Stimulated activated memory B cell treated with anti-CD40 and anti-IgM and Interleukin-4, amounts not matched to agents 10 μg/mL and 1 μg/mL and 100 μg/mL, for 72 hours (primary cell): Measurements from ENCODE around the gene HSD17B1.
A peak's percentile ranks its signal among the peaks of the same experiment; 100 is the strongest.
"Not testable (repeated sequence)": the region's sequence is repeated elsewhere in the genome, so short reads cannot be mapped to it uniquely, and the experiment has no call there.

Source experiments
- ATAC-seq: fragments of 150-1000 bp; cut with Tn5 transposase; 2 replicates; pipeline ENCODE4 v1.10.0; 2021
- H3K27ac Mint-ChIP-seq: one replicate; pipeline ENCODE4 v1.8.0; 2022; ENCODE audit warnings: mild to moderate bottlenecking, mixed read lengths
- H3K27me3 Mint-ChIP-seq: one replicate; pipeline ENCODE4 v1.8.0; 2022; ENCODE audit warnings: mixed read lengths
- H3K36me3 Mint-ChIP-seq: one replicate; pipeline ENCODE4 v1.8.0; 2022; ENCODE audit warnings: mixed read lengths
- H3K4me1 Mint-ChIP-seq: one replicate; pipeline ENCODE4 v1.8.0; 2022; ENCODE audit warnings: mixed read lengths
- H3K4me3 Mint-ChIP-seq: one replicate; pipeline ENCODE4 v1.8.0; 2022; ENCODE audit warnings: mild to moderate bottlenecking, moderate library complexity, mixed read lengths
- H3K9me3 Mint-ChIP-seq: one replicate; pipeline ENCODE4 v1.8.0; 2022; ENCODE audit warnings: mixed read lengths

HSD17B1 gene, protein sequence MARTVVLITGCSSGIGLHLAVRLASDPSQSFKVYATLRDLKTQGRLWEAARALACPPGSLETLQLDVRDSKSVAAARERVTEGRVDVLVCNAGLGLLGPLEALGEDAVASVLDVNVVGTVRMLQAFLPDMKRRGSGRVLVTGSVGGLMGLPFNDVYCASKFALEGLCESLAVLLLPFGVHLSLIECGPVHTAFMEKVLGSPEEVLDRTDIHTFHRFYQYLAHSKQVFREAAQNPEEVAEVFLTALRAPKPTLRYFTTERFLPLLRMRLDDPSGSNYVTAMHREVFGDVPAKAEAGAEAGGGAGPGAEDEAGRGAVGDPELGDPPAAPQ

GRCh38 chr17:42552736-42553135 is at the start of gene HSD17B1:
Gene HSD17B1, plus strand, starts transcription at chr17:42552923. Its CDS starts 11 bp downstream, at chr17:42552934.
- not testable (repeated sequence) for H3K36me3 Mint-ChIP-seq, ATAC-seq, H3K9me3 Mint-ChIP-seq, H3K27me3 Mint-ChIP-seq
- Mint-ChIP-seq H3K4me3 (peak within 1 kb of the TSS; percentile 99), H3K27ac (peak within 1 kb of the TSS; percentile 98), H3K4me1 (peaks cover 54% of the 10 kb centered on the region)

DNA sequence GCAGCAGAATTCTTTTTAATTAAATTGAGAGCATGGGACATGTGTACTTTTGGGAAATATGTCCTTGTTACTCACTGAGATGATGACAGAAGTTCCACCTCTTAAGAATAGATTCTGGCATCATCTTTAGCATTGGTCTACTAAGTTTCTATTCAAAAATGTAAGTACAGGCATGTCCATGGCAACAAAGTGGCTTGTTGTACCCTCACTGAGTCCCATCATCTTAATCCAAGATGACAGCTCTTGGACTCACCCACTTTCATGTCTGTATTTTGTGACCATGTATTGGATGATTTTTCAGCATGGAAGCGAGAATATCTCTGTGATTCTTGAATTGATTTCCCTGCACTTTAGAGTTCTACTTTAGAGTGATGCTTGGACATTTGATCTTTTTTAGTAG is 49.8 kb upstream of the HSD17B1 start:
- Mint-ChIP-seq H3K4me3 (no peak overlapping the region), H3K9me3 (no peaks in the 10 kb centered on the region), H3K36me3 (peaks cover 60% of the 10 kb centered on the region), H3K4me1 (peaks cover 6% of the 10 kb centered on the region), H3K27me3 (no peaks in the 10 kb centered on the region), H3K27ac (no peak overlapping the region)
- ATAC-seq: no peak

- Mint-ChIP-seq H3K4me3 (no peak overlapping the region), H3K27me3 (no peaks in the 10 kb centered on the region), H3K4me1 (peaks cover 40% of the 10 kb centered on the region), H3K27ac (no peak overlapping the region), H3K9me3 (no peaks in the 10 kb centered on the region), H3K36me3 (peaks cover 83% of the 10 kb centered on the region)
- no peak for ATAC-seq
These were observed 45.1 kb upstream of the HSD17B1 start for GRCh38 chr17:42507671-42508070.

GRCh38 chr17:42508426-42509165 is 44.1 kb upstream of the HSD17B1 start:
- Mint-ChIP-seq H3K9me3 (no peaks in the 10 kb centered on the region), H3K4me3 (no peak overlapping the region), H3K36me3 (peaks cover 76% of the 10 kb centered on the region), H3K27ac (no peak overlapping the region), H3K27me3 (no peaks in the 10 kb centered on the region), H3K4me1 (peaks cover 46% of the 10 kb centered on the region)
- no peak for ATAC-seq

- no peak overlapping the region for H3K4me3 Mint-ChIP-seq
- H3K4me1 Mint-ChIP-seq: peaks cover 46% of the 10 kb centered on the region
- H3K9me3 Mint-ChIP-seq: no peaks in the 10 kb centered on the region
- H3K27ac Mint-ChIP-seq: no peak overlapping the region
- ATAC-seq: no peak
- H3K27me3 Mint-ChIP-seq: no peaks in the 10 kb centered on the region
- peaks cover 74% of the 10 kb centered on the region for H3K36me3 Mint-ChIP-seq
These were observed 43.3 kb upstream of the HSD17B1 start for GRCh38 chr17:42509409-42509808.

GRCh38 chr17:42509841-42510240 is 42.9 kb upstream of the HSD17B1 start:
- Mint-ChIP-seq H3K36me3 (peaks cover 74% of the 10 kb centered on the region), H3K27ac (no peak overlapping the region), H3K9me3 (no peaks in the 10 kb centered on the region), H3K4me1 (peaks cover 46% of the 10 kb centered on the region), H3K4me3 (no peak overlapping the region), H3K27me3 (no peaks in the 10 kb centered on the region)
- no peak for ATAC-seq

DNA sequence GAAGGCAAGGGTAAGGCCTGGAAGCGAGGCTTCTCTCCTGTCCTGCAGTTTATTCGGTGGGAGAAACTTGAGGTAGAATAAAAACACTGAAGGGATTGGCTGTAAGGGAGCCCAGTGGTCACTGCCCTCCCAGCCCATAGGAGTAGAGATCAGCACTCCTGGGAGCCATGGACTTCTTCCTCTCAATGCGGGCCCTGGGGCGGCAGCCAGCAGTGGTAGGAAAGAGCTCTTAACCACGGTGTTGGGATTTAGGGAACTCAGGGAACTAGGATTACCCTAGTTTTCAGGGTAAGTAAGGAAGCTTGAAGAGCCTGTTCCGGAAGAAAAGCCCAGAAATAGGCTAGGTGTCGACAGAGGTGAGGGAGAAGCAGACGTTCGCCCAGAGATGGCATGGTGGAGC is 40.5 kb upstream of the HSD17B1 start:
- Mint-ChIP-seq H3K9me3 (no peaks in the 10 kb centered on the region), H3K4me3 (no peak overlapping the region), H3K27me3 (no peaks in the 10 kb centered on the region), H3K27ac (peak overlapping the region; percentile 33), H3K36me3 (peaks cover 78% of the 10 kb centered on the region), H3K4me1 (peaks cover 48% of the 10 kb centered on the region)
- ATAC-seq: no peak

DNA sequence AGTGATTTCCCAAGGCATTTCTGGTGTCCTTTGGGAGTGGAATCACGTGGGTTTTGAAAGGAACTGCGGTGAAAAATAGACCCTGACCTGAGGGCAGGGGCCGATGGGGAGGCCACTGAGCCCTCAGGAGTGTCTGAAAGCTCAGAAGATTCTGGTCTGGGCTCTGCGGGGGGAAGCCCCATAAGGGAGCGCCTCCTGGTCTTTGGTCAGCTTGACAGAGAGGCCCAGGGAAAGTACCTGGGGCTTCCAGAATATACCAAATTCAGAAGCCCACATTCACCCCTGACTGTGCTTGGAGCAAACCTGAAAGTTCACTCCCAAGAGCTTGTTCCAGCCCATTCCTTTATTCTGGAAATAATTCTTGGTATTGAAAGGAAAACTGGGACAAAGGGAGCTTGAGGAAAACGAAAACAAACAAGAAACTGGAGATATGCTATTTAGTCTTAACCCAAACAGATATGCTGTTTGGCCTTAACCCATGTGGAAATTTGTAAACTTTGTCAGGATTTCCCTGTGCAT is 39.9 kb upstream of the HSD17B1 start:
- H3K4me3 Mint-ChIP-seq: no peak overlapping the region
- H3K27me3 Mint-ChIP-seq: no peaks in the 10 kb centered on the region
- peak overlapping the region; percentile 33 for H3K27ac Mint-ChIP-seq
- H3K9me3 Mint-ChIP-seq: no peaks in the 10 kb centered on the region
- peaks cover 72% of the 10 kb centered on the region for H3K36me3 Mint-ChIP-seq
- H3K4me1 Mint-ChIP-seq: peaks cover 53% of the 10 kb centered on the region
- ATAC-seq: peak; percentile 87

DNA sequence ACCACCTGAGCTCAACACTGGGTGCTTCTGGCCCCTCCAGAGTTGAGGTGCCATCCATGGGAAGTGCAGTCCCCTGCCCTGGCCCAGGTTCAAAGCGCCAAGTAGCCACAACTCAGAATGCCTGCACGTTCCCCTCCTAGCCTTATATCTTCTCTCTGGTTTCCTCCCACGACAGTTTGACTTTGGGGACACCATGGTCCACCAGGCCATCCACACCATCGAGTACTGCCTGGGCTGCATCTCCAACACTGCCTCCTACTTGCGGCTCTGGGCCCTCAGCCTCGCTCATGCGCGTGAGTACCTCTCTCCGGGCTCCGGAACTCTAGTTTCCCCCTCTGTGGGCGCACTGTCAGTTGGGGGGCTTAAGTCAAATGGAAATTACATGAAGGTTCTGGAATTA is 39.0 kb upstream of the HSD17B1 start:
- Mint-ChIP-seq H3K4me3 (no peak overlapping the region), H3K27ac (no peak overlapping the region), H3K9me3 (no peaks in the 10 kb centered on the region), H3K36me3 (peaks cover 67% of the 10 kb centered on the region), H3K4me1 (peaks cover 51% of the 10 kb centered on the region), H3K27me3 (no peaks in the 10 kb centered on the region)
- no peak for ATAC-seq

- Mint-ChIP-seq H3K27ac (no peak overlapping the region), H3K27me3 (no peaks in the 10 kb centered on the region), H3K9me3 (no peaks in the 10 kb centered on the region), H3K4me3 (no peak overlapping the region), H3K4me1 (peaks cover 45% of the 10 kb centered on the region), H3K36me3 (peaks cover 64% of the 10 kb centered on the region)
- ATAC-seq: no peak
These were observed 38.4 kb upstream of the HSD17B1 start for GRCh38 chr17:42514279-42514678.

GRCh38 chr17:42514867-42515266 is 37.9 kb upstream of the HSD17B1 start:
- Mint-ChIP-seq H3K27me3 (no peaks in the 10 kb centered on the region), H3K4me3 (no peak overlapping the region), H3K36me3 (peaks cover 58% of the 10 kb centered on the region), H3K4me1 (peaks cover 39% of the 10 kb centered on the region), H3K27ac (no peak overlapping the region), H3K9me3 (no peaks in the 10 kb centered on the region)
- no peak for ATAC-seq

- peaks cover 17% of the 10 kb centered on the region for H3K4me1 Mint-ChIP-seq
- no peaks in the 10 kb centered on the region for H3K9me3 Mint-ChIP-seq
- peak; percentile 79 for ATAC-seq
- H3K36me3 Mint-ChIP-seq: peaks cover 54% of the 10 kb centered on the region
- no peak overlapping the region for H3K4me3 Mint-ChIP-seq
- no peak overlapping the region for H3K27ac Mint-ChIP-seq
- no peaks in the 10 kb centered on the region for H3K27me3 Mint-ChIP-seq
These were observed 35.2 kb upstream of the HSD17B1 start for GRCh38 chr17:42517516-42517915.

DNA sequence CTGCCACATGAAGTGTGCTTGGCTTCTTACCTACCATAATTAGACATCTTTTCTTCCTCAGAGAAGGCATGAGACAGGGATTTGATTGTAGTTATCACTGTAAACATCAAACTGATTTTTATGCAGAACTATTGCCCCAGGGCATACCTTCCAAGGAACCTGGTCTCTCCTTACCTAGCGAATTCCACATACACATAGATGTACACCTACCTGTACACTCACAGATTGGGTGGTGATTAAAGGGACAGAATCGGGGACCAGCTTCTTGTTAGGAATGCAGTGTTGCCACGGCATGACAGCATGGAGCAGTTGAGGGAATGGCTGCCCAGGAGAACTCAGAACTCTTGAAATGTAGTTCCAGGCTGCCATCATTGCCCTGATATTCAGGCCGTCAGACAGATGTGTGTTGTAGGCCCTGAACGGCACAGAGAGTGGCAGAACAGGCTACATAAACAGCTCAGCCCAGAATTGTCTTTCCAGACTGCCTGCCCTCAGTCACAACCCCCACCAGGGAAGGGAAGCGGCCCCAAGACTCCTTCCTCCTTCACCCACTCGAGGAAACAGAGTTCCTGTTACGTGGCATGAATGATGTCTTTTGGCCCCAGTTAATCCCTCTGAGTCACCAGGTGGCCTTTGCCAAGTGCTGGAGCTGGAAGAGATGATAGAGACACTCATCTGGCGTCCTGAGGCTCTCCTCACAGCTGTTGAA is 34.5 kb upstream of the HSD17B1 start:
- peaks cover 10% of the 10 kb centered on the region for H3K4me1 Mint-ChIP-seq
- no peak overlapping the region for H3K27ac Mint-ChIP-seq
- H3K36me3 Mint-ChIP-seq: peaks cover 61% of the 10 kb centered on the region
- no peaks in the 10 kb centered on the region for H3K27me3 Mint-ChIP-seq
- no peak overlapping the region for H3K4me3 Mint-ChIP-seq
- H3K9me3 Mint-ChIP-seq: no peaks in the 10 kb centered on the region
- ATAC-seq: no peak

- Mint-ChIP-seq H3K9me3 (no peaks in the 10 kb centered on the region), H3K27ac (no peak overlapping the region), H3K36me3 (peaks cover 57% of the 10 kb centered on the region), H3K27me3 (no peaks in the 10 kb centered on the region), H3K4me1 (peaks cover 7% of the 10 kb centered on the region), H3K4me3 (no peak overlapping the region)
- ATAC-seq: no peak
These were observed 33.8 kb upstream of the HSD17B1 start for GRCh38 chr17:42518755-42519545.
